GM12891 (cell line): ENCODE measurements around the gene PIP5K1C.

ENCODE experiments used
- POLR2A ChIP-seq: IDR thresholded peaks from 2 replicates; pipeline ENCODE4 v1.6.1; 2011; ENCODE audit warnings: low read depth, low read length, control low read depth
- POLR2AphosphoS5 ChIP-seq: IDR thresholded peaks from 2 replicates; pipeline ENCODE4 v1.6.1; 2011; ENCODE audit warnings: low read depth, low read length, control low read depth

GRCh38 chr19:3723110-3723488, 22.8 kb upstream of the PIP5K1C start:
- no peak for TF ChIP-seq POLR2AphosphoS5
- no peak for TF ChIP-seq POLR2A
